SU-DHL-6 (cell line): ENCODE data around the gene C17orf113.
A peak's percentile ranks its signal among the peaks of the same experiment; 100 is the strongest.
"Not testable (repeated sequence)": the region's sequence is repeated elsewhere in the genome, so short reads cannot be mapped to it uniquely, and the experiment has no call there.

ENCODE experiments used
- H2AFZ ChIP-seq: fragments of 200-600 bp; sonication (generic); 2 replicates; pipeline ENCODE4 v1.6.1; 2014; ENCODE audit warnings: low read depth, mild to moderate bottlenecking, moderate library complexity, mixed read lengths, antibody characterized with exemption, low read length; ENCODE audit not compliant: severe bottlenecking
- H3F3A ChIP-seq: fragments of 200-600 bp; shearing (Covaris generic); 2 replicates; pipeline ENCODE4 v1.6.0; 2016; ENCODE audit warnings: antibody characterized with exemption, mild to moderate bottlenecking; ENCODE audit not compliant: insufficient read depth
- H3K27ac ChIP-seq: fragments of 200-600 bp; sonication (generic); 2 replicates; pipeline ENCODE4 v1.5.1; 2016; ENCODE audit warnings: low read depth, mild to moderate bottlenecking, low read length, moderate library complexity, mixed read lengths
- H3K27me3 ChIP-seq: fragments of 200-600 bp; sonication (generic), shearing (Covaris generic); 2 replicates; pipeline ENCODE4 v1.6.0; 2014; ENCODE audit warnings: mild to moderate bottlenecking, low read length
- H3K36me3 ChIP-seq: fragments of 200-600 bp; sonication (generic); 2 replicates; pipeline ENCODE4 v1.6.1; 2014; ENCODE audit warnings: mild to moderate bottlenecking, low read length, mixed read lengths
- H3K4me2 ChIP-seq: fragments of 300-600, 200-600 bp; shearing (Covaris generic), sonication (generic); 2 replicates; pipeline ENCODE4 v1.6.0; 2014; ENCODE audit warnings: low read length, low read depth, mild to moderate bottlenecking; ENCODE audit not compliant: poor library complexity, severe bottlenecking
- H3K4me3 ChIP-seq: fragments of 200-600 bp; sonication (generic); 2 replicates; pipeline ENCODE4 v1.5.1; 2014; ENCODE audit warnings: antibody characterized with exemption, low read length, mild to moderate bottlenecking, mixed read lengths; ENCODE audit not compliant: insufficient read depth, poor library complexity, severe bottlenecking
- H3K79me2 ChIP-seq: fragments of 200-600 bp; sonication (generic); 2 replicates; pipeline ENCODE4 v1.6.1; 2014; ENCODE audit warnings: mild to moderate bottlenecking, low read length, moderate library complexity; ENCODE audit not compliant: insufficient read depth
- H3K9ac ChIP-seq: fragments of 200-600 bp; sonication (generic); 2 replicates; pipeline ENCODE4 v1.7.0; 2014; ENCODE audit warnings: mild to moderate bottlenecking, low read length
- H3K9me2 ChIP-seq: fragments of 200-600 bp; sonication (generic); replicated peaks from 2 replicates; pipeline ENCODE4 v1.6.1; 2014; ENCODE audit warnings: low read length; ENCODE audit not compliant: insufficient read depth
- H3K9me3 ChIP-seq: fragments of 200-600 bp; sonication (generic); 2 replicates; pipeline ENCODE4 v1.6.1; 2014; ENCODE audit warnings: low read length, mixed read lengths; ENCODE audit not compliant: insufficient read depth
- H4K20me1 ChIP-seq: fragments of 200-600 bp; sonication (generic); 2 replicates; pipeline ENCODE4 v1.6.1; 2014; ENCODE audit warnings: low read depth, mild to moderate bottlenecking, antibody characterized with exemption, low read length, moderate library complexity, mixed read lengths
- EZH2phosphoT487 ChIP-seq: fragments of 200-600 bp; sonication (generic), shearing (Covaris generic); conservative IDR thresholded peaks from 2 replicates; pipeline ENCODE4 v1.6.1; 2018; ENCODE audit warnings: mild to moderate bottlenecking, antibody characterized with exemption, low read length, moderate library complexity, mixed read lengths
- TF ChIP-seq, protein P1 (sequence below): fragments of 200-600 bp; sonication (generic); IDR thresholded peaks from one replicate; pipeline ENCODE4 v1.5.1; 2017; ENCODE audit warnings: antibody characterized with exemption, mild to moderate bottlenecking, low read length, moderate library complexity; ENCODE audit not compliant: insufficient read depth, poor library complexity, severe bottlenecking

Gene C17orf113

DNA sequence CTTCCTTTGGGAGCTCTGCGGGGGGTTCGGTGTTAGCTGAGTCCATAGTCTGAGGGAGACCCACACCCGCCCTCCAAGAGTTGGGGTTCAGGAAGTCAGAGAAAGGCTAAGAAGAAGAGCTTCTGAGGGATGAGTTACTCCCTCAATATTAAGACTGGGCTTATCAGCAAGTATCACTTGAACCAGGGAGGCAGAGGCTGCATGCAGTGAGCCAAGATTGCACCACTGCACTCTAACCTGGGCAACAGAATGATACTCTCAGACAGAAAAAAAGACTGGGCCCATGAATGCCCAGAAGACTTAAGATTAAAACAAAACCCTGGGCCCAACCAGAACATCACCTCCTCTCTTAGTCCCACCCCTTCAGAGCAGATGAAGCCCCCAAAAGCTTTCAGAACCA lies 24.5 kb downstream of the C17orf113 start:
- Histone ChIP-seq H3K9me2 (no peaks in the 10 kb centered on the region), H3F3A (no peaks in the 10 kb centered on the region), H3K27ac (no peak overlapping the region), H2AFZ (no peak overlapping the region), H4K20me1 (no peaks in the 10 kb centered on the region), H3K4me2 (no peak overlapping the region), H3K36me3 (no peaks in the 10 kb centered on the region), H3K9me3 (no peaks in the 10 kb centered on the region), H3K79me2 (0 out of 2 replicates have a peak, but pooled peaks cover 2% of the 10 kb centered on the region), H3K4me3 (no peak overlapping the region), H3K9ac (no peak overlapping the region), H3K27me3 (no peaks in the 10 kb centered on the region)
- TF ChIP-seq EZH2phosphoT487: no peak
- TF ChIP-seq, protein P1, sequence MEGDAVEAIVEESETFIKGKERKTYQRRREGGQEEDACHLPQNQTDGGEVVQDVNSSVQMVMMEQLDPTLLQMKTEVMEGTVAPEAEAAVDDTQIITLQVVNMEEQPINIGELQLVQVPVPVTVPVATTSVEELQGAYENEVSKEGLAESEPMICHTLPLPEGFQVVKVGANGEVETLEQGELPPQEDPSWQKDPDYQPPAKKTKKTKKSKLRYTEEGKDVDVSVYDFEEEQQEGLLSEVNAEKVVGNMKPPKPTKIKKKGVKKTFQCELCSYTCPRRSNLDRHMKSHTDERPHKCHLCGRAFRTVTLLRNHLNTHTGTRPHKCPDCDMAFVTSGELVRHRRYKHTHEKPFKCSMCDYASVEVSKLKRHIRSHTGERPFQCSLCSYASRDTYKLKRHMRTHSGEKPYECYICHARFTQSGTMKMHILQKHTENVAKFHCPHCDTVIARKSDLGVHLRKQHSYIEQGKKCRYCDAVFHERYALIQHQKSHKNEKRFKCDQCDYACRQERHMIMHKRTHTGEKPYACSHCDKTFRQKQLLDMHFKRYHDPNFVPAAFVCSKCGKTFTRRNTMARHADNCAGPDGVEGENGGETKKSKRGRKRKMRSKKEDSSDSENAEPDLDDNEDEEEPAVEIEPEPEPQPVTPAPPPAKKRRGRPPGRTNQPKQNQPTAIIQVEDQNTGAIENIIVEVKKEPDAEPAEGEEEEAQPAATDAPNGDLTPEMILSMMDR: no peak

DNA sequence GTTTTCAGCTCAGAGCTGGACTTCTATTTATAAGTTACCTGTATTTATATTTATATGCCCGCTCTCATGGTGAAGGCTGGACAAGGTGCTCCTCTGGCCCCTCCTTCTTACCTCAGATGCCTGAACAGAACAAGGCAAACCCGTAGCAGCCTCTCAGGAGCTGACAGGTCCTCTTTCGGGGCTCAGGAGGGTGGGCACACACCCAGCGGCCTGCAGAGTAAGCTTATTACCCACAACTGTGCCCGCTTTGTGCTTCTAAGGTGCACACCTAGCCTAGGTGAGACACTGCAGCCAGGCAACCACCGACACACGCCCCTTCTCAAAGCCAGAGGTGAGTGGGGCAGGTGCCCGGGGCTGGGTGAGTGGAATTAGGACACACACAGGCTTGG lies 25.2 kb downstream of the C17orf113 start:
- Histone ChIP-seq H3K79me2 (peaks cover 9% of the 10 kb centered on the region), H3K27ac (no peak overlapping the region), H3K36me3 (no peaks in the 10 kb centered on the region), H3K9ac (no peak overlapping the region), H3K4me3 (no peak overlapping the region), H4K20me1 (no peaks in the 10 kb centered on the region), H3K9me3 (no peaks in the 10 kb centered on the region), H3K4me2 (peak overlapping the region; percentile 23), H3F3A (no peaks in the 10 kb centered on the region), H3K27me3 (no peaks in the 10 kb centered on the region), H3K9me2 (no peaks in the 10 kb centered on the region), H2AFZ (no peak overlapping the region)
- TF ChIP-seq, protein P1: no peak
- no peak for TF ChIP-seq EZH2phosphoT487

DNA sequence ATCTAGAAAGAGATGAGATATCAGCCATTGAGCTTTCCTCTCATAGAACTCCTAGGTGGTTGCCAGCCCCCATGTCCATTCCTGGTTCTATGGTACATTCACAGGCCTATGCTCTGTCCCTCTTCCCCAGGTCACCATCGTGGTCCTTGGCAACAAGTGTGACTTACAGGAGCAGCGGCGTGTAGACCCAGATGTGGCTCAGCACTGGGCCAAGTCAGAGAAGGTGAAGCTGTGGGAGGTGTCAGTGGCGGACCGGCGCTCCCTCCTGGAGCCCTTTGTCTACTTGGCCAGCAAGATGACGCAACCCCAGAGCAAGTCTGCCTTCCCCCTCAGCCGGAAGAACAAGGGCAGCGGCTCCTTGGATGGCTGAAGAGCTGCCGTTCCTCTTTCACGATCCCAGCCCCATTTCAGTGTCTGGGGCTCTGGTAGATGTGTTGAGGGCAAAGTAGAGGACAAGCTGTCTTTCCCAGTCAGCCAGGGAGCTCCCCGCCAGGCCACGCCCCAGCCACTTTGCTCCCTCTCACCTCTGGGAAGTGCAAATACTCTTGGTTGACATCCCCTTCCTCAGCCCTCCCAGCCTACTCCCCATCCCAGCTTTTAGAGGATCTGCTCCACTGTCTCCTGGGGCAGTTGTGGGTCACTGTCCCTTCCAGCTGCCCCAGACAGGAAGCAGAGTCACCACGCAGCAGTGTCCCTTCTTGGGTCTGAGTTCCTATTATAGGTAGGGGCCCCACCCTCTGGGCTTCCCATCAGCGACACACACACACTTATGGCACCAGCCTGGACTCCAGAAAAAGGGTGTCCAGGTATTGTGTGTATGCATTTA lies 26.7 kb downstream of the C17orf113 start:
- H3K9ac ChIP-seq: no peak overlapping the region
- no peaks in the 10 kb centered on the region for H3K36me3 ChIP-seq
- H3K4me2 ChIP-seq: no peak overlapping the region
- H3K79me2 ChIP-seq: peaks cover 11% of the 10 kb centered on the region
- H3K27ac ChIP-seq: no peak overlapping the region
- no peaks in the 10 kb centered on the region for H4K20me1 ChIP-seq
- H3K9me3 ChIP-seq: no peaks in the 10 kb centered on the region
- no peak overlapping the region for H3K4me3 ChIP-seq
- no peak overlapping the region for H2AFZ ChIP-seq
- no peaks in the 10 kb centered on the region for H3F3A ChIP-seq
- TF ChIP-seq, protein P1: no peak
- no peak for TF ChIP-seq EZH2phosphoT487
- no peaks in the 10 kb centered on the region for H3K9me2 ChIP-seq
- no peaks in the 10 kb centered on the region for H3K27me3 ChIP-seq

DNA sequence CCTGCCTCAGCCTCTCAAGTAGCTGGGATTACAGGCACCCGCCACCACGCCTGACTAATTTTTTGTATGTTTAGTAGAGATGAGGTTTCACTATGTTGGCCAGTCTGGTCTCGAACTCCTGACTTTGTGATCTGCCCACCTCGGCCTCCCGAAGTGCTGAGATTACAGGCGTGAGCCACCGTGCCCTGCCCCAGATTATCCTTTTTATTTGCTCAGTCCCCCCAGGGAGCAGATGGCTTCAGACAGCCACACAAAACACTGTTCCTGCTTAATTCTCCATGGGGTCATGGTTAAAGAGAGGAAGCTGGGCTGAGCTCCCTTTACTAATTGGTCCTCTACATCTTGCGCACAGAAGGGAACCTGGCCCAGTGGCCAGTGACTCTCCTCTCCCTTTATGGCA lies 29.6 kb downstream of the C17orf113 start:
- Histone ChIP-seq H3K9ac (peak overlapping the region; percentile 90), H3K79me2 (peaks cover 24% of the 10 kb centered on the region), H3K4me2 (peak overlapping the region; percentile 84), H3K4me3 (peak overlapping the region; percentile 82)
- not testable (repeated sequence) for H3K9me2 ChIP-seq, H3K9me3 ChIP-seq, H3F3A ChIP-seq, H4K20me1 ChIP-seq, H2AFZ ChIP-seq, H3K27me3 ChIP-seq, H3K27ac ChIP-seq, H3K36me3 ChIP-seq
